GM21381 (cell line): Measurements from ENCODE around the gene PODNL1.

ENCODE experiments used
- ATAC-seq: cut with Tn5 transposase; IDR thresholded peaks from one replicate; pipeline ENCODE4 v1.9.1; 2021; ENCODE audit warnings: mild to moderate bottlenecking, moderate library complexity; ENCODE audit not compliant: unreplicated experiment

PODNL1 gene

GRCh38 chr19:13899912-13900584 is 38.2 kb downstream of the PODNL1 start:
- ATAC-seq: no peak

GRCh38 chr19:13899393-13899792 is 38.8 kb downstream of the PODNL1 start:
- no peak for ATAC-seq

- ATAC-seq: no peak
These were observed 42.0 kb downstream of the PODNL1 start for GRCh38 chr19:13896227-13896626.

GRCh38 chr19:13894552-13894951 is 43.7 kb downstream of the PODNL1 start:
- no peak for ATAC-seq

- no peak for ATAC-seq
These were observed 45.3 kb downstream of the PODNL1 start for GRCh38 chr19:13892870-13893269.

GRCh38 chr19:13890136-13890535 is 48.1 kb downstream of the PODNL1 start:
- ATAC-seq: no peak

GRCh38 chr19:13888281-13888680 is 49.9 kb downstream of the PODNL1 start:
- ATAC-seq: no peak

GRCh38 chr19:13887517-13887916 is 50.7 kb downstream of the PODNL1 start:
- ATAC-seq: no peak

GRCh38 chr19:13887018-13887436 is 51.2 kb downstream of the PODNL1 start:
- ATAC-seq: no peak

- no peak for ATAC-seq
These were observed 52.3 kb downstream of the PODNL1 start for GRCh38 chr19:13885826-13886365.

- no peak for ATAC-seq
These were observed 53.3 kb downstream of the PODNL1 start for GRCh38 chr19:13884726-13885591.

- ATAC-seq: no peak
These were observed 54.6 kb downstream of the PODNL1 start for GRCh38 chr19:13883516-13884064.

- ATAC-seq: no peak
These were observed 55.4 kb downstream of the PODNL1 start for GRCh38 chr19:13882836-13883235.

- ATAC-seq: no peak
These were observed 55.8 kb downstream of the PODNL1 start for GRCh38 chr19:13882419-13882795.

- no peak for ATAC-seq
These were observed 56.4 kb downstream of the PODNL1 start for GRCh38 chr19:13881692-13882418.

GRCh38 chr19:13881251-13881691 is 56.9 kb downstream of the PODNL1 start:
- ATAC-seq: no peak
